ENCODE data around the gene PCSK1N.

Gene PCSK1N

GRCh38 chrX:48789366-48790220 lies 45.8 kb downstream of the PCSK1N start:
- DNase-seq (ENCODE audit: low spot score): no peak

DNA sequence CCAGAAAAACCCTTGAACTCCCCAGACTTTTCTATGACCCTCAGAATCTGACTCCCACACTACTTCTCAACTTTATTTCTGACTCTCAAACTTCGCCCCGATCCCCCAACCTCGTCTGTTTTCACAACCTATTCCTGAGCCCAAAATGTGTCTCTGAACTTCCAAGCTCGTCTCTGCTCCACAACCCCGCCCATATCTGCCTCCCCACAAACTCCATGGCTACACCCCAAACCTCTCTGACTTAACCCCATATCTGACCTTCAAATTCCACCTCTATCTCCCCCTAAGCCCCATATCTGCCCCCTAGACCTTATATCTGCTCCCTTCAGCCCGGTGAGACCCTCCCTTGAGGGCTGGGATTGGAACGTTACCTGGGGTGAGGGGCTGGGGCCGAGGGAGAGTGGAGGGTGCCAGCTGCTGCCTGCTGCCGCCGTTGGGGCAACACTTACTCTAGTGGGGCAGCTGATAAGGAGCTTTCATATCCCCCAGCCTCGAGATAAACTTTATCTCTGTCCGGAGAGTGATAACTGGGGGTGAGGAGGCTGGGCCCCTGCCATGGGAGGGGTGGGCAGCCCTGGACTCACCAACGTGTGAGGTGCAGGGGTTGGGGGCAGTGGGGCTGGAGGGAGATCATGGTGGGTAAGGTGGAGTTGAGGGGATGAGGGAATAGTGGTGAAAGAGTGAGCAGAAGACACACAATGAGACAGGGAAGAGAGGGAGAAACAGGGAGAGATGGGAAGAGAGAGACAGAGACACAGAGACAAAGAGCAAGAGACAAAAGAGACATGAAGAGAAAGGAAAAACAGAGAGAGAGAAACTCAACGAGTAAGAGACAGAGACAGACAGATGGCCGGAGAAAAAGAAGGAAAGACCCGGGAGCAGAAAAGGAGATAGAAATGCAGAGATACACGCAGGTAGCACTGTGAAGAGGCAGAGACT lies 47.6 kb downstream of the PCSK1N start:
- DNase-seq (ENCODE audit: low spot score): no peak

GRCh38 chrX:48786825-48787504 lies 48.4 kb downstream of the PCSK1N start:
- DNase-seq (ENCODE audit: low spot score): no peak

DNA sequence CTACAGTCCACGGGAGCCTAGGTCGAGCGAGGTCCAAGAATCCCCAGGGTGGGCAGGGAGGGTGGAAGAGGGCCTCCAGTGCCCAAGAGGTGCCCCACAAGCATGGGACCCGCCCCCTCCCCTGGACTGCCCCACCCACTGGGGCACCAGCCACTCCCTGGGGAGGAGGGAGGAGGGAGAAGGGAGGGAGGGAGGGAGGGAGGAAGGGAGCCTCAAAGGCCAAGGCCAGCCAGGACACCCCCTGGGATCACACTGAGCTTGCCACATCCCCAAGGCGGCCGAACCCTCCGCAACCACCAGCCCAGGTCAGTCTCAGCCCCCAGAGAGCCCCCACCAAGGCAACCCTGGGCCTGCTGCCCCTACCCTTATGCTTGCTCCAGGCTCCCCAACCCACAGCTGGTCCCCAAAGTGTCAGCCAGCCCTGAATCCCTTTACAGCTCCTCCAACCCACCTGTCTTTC lies 49.0 kb downstream of the PCSK1N start, which contains the start of gene GATA1:
Gene GATA1, plus strand, starts transcription at position 250 of the 460 bp plus-strand sequence. CDS start 4,520 bp downstream, outside the sequence.
- DNase-seq (ENCODE audit: low spot score): no peak

GRCh38 chrX:48785540-48786214 lies 49.7 kb downstream of the PCSK1N start:
- DNase-seq (ENCODE audit: low spot score): no peak

- no peak for DNase-seq (ENCODE audit: low spot score)
Observed at GRCh38 chrX:48785186-48785539, 50.2 kb downstream of the PCSK1N start.

- DNase-seq (ENCODE audit: low spot score): no peak
Observed at GRCh38 chrX:48784726-48785125, 50.7 kb downstream of the PCSK1N start.

DNA sequence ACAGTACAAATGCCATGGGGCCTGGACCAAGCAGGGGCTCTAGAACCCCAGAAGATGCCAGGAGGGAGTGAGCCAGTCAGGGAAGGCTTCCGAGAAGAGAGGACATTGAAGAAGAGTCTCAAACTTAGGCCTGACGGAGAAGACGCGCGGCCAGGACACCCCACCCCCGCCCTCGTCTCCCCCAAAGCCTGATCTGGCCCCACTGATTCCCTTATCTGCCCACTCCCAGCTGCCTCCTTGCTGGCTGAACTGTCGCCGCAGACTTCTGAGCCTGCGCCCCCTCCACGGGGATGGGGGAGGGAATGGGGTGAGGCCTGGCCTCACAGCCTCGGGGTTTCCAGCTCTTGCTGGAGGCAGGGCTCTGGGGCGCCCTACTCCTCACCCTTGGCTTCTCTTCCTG lies 52.6 kb downstream of the PCSK1N start:
- no peak for DNase-seq (ENCODE audit: low spot score)

DNA sequence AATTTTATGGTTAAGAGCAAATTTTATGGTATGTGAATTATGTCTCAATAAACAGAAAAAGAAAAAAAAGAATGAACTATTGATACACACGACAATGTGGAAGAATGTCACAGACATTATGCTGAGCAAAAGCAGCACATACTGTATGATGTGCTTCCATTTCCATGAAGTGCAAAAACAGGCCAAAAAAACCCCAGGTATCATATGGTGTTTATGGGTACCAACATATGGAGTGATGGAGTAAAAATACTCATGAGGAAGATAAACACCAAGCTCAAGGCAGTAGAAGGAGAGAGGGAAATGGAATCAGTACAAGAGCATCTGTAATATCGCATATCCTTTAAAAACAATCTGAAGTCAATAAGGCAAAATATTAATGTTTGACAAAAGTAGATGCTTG lies 53.2 kb downstream of the PCSK1N start:
- no peak for DNase-seq (ENCODE audit: low spot score)

DNA sequence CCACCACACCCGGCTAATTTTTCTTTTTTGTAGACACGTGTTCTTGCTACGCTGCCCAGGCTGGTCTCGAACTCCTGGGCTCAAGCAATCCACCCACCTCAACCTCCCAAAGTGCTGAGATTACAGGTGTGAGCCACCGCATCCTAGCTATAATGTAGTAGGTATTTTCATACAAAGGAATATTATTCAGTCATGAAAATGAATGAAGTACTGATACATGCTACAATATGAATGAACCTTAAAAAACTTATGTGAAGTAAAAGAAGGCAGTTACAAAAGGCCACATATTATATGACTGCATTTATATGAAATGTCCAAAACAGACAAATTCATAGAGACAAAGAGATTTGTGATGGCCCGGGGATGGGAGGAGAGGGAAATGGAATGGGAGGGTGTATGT lies 53.7 kb downstream of the PCSK1N start:
- DNase-seq (ENCODE audit: low spot score): no peak

Data from AG20443 (cell line).